K562 (cell line): Measurements from ENCODE around the gene MYO9A. TPM values are rescaled to one million over a fixed set of nuclear protein-coding genes. Genes with fewer than 3 reads are reported as not detected.

Source experiments
- ATAC-seq: fragments of 200-7000 bp; cut with Tn5 transposase; 3 replicates; pipeline ENCODE4 v1.9.1; 2020; ENCODE audit warnings: moderate library complexity
- BruUV-seq: library from RNA; stranded (reverse); fragments of 400-500 nt; replicated peaks from 2 replicates; lab custom pipeline; 2021; lab: Mats Ljungman, UMichigan
- CTCF ChIA-PET: fragments of 300-600 bp; formaldehyde crosslinking; extraction: SDS; loops from one replicate; lab custom pipeline; 2021; ENCODE audit warnings: low intra/inter-chr PET ratio; lab: Yijun Ruan, JAX
- POLR2A ChIA-PET: fragments of 300-600, 350-650 bp; sonication (Branson Sonifier 250); formaldehyde crosslinking; extraction: SDS; loops from one replicate; lab custom pipeline; 2021; ENCODE audit warnings: antibody characterized with exemption, inconsistent platforms; lab: Yijun Ruan, JAX
- DNase-seq, 4 experiments: peaks; one replicate each; pipeline versions ENCODE4 v3.0.0 to v3.0.0-alpha.2; 2011 to 2018; ENCODE audit warnings: low spot score in 3 of 4, mixed read lengths in 3 of 4; ENCODE audit errors: extremely low read depth in 1 of 4
- FAIRE-seq: peaks from 2 replicates; lab custom pipeline; 2011; peaks lifted over from hg19 to GRCh38; lab: Jason Lieb, UNC
- H2AFZ ChIP-seq: 2 replicates; pipeline ENCODE4 v1.6.0; 2011; ENCODE audit warnings: low read depth, low read length, control low read depth, inconsistent platforms
- H3K27ac ChIP-seq: fragments of 200-600 bp; 3 replicates; pipeline ENCODE4 v1.8.0; 2011; ENCODE audit warnings: low read depth, mild to moderate bottlenecking, control low read depth, inconsistent platforms, low read length, moderate library complexity, mixed read lengths; ENCODE audit errors: extremely low read depth
- H3K27me3 ChIP-seq, 2 experiments: fragments of 300-600 bp in 1 of 2; 2 replicates in 1 of 2; 3 replicates in 1 of 2; pipeline versions ENCODE4 v1.6.0 to v1.8.0; 2011; ENCODE audit warnings: inconsistent platforms in 2 of 2, low read length in 2 of 2, mild to moderate bottlenecking in 1 of 2, mixed read lengths in 1 of 2, moderate library complexity in 1 of 2; ENCODE audit not compliant: control insufficient read depth in 2 of 2, insufficient read depth in 2 of 2
- H3K36me3 ChIP-seq: fragments of 300-600 bp; 3 replicates; pipeline ENCODE4 v1.8.0; 2011; ENCODE audit warnings: mild to moderate bottlenecking, low read length, inconsistent platforms; ENCODE audit not compliant: control insufficient read depth, insufficient read depth
- H3K4me1 ChIP-seq, 2 experiments: fragments of 200-600 bp in 1 of 2; replicated peaks in 1 of 2; 2 replicates in 1 of 2; 3 replicates in 1 of 2; pipeline versions ENCODE4 v1.5.1 to v1.8.0; 2011; ENCODE audit warnings: inconsistent platforms in 2 of 2, low read length in 2 of 2, mild to moderate bottlenecking in 1 of 2, mixed read lengths in 1 of 2, moderate library complexity in 1 of 2; ENCODE audit not compliant: control insufficient read depth in 2 of 2, insufficient read depth in 2 of 2
- H3K4me2 ChIP-seq: 2 replicates; pipeline ENCODE4 v1.6.1; 2011; ENCODE audit warnings: low read length, control low read depth, inconsistent platforms, mixed read lengths; ENCODE audit not compliant: insufficient read depth
- H3K4me3 ChIP-seq: fragments of 200-600 bp; sonication (generic), shearing (Covaris generic); 2 replicates; pipeline ENCODE4 v1.5.1; 2016; ENCODE audit warnings: control low read depth, inconsistent platforms
- H3K79me2 ChIP-seq: fragments of 200-600 bp; 3 replicates; pipeline ENCODE4 v1.8.0; 2011; ENCODE audit warnings: low read length, inconsistent platforms; ENCODE audit not compliant: control insufficient read depth, insufficient read depth
- H3K9ac ChIP-seq, 2 experiments: 2 replicates each; pipeline versions ENCODE4 v1.6.0 to v1.6.1; 2011; ENCODE audit warnings: low read depth in 2 of 2, low read length in 2 of 2, control low read depth in 1 of 2, inconsistent platforms in 1 of 2, mild to moderate bottlenecking in 1 of 2, mixed read lengths in 1 of 2; ENCODE audit not compliant: insufficient read depth in 1 of 2
- H3K9me1 ChIP-seq: one replicate; pipeline ENCODE4 v1.6.0; 2011; ENCODE audit warnings: inconsistent platforms, mild to moderate bottlenecking, low read length, moderate library complexity; ENCODE audit not compliant: control insufficient read depth, insufficient read depth
- H3K9me3 ChIP-seq: replicated peaks from 2 replicates; pipeline ENCODE4 v1.5.1; 2011; ENCODE audit warnings: low read depth, low read length, inconsistent platforms; ENCODE audit not compliant: control insufficient read depth, insufficient read depth
- H4K20me1 ChIP-seq: replicated peaks from 2 replicates; pipeline ENCODE4 v1.6.1; 2011; ENCODE audit warnings: low read length, inconsistent platforms, mixed read lengths; ENCODE audit not compliant: control insufficient read depth, insufficient read depth
- ATF7 ChIP-seq: fragments of 450-650 bp; IDR thresholded peaks from 2 replicates; pipeline ENCODE4 v1.7.1; 2014; ENCODE audit warnings: mild to moderate bottlenecking, moderate library complexity
- BHLHE40 ChIP-seq: IDR thresholded peaks from 2 replicates; pipeline ENCODE4 v1.6.1; 2011; ENCODE audit warnings: low read length, improper control_type of control experiment
- CBFA2T3 ChIP-seq: fragments of 450-650 bp; IDR thresholded peaks from 2 replicates; pipeline ENCODE4 v1.6.1; 2017
- EP400 ChIP-seq: fragments of 450-650 bp; IDR thresholded peaks from 2 replicates; pipeline ENCODE4 v1.6.1; 2017; ENCODE audit warnings: antibody characterized with exemption, mild to moderate bottlenecking, moderate library complexity
- FOXK1 ChIP-seq: sonication (generic); formaldehyde crosslinking; IDR thresholded peaks from 2 replicates; pipeline ENCODE4 v1.8.0; 2022; ENCODE audit warnings: missing genetic modification reagents, mild to moderate bottlenecking, borderline replicate concordance
- GTF2A2 ChIP-seq: IDR thresholded peaks from 2 replicates; pipeline ENCODE4 v1.6.1; 2016; ENCODE audit warnings: mild to moderate bottlenecking, missing genetic modification characterization, missing compliant biosample characterization
- MCM3 ChIP-seq: fragments of 450-650 bp; IDR thresholded peaks from 2 replicates; pipeline ENCODE4 v1.6.1; 2016
- SIRT6 ChIP-seq: IDR thresholded peaks from one replicate; pipeline ENCODE4 v1.6.1; 2012; ENCODE audit warnings: low read depth, mild to moderate bottlenecking, control low read depth, inconsistent platforms, low read length, moderate library complexity
- SMAD4 ChIP-seq: fragments of 250-450 bp; sonication (Bioruptor Pico); conservative IDR thresholded peaks from 2 replicates; pipeline ENCODE4 v1.8.0; 2021; ENCODE audit warnings: inconsistent platforms, mild to moderate bottlenecking, moderate library complexity
- TEAD2 ChIP-seq: fragments of 450-650 bp; IDR thresholded peaks from 2 replicates; pipeline ENCODE4 v1.6.1; 2016; ENCODE audit warnings: missing genetic modification characterization, control low read depth, missing compliant biosample characterization
- U2AF2 ChIP-seq: fragments of 200-400 bp; formaldehyde crosslinking; optimal IDR thresholded peaks from 2 replicates; pipeline ENCODE3; 2017; ENCODE audit warnings: low read depth, mild to moderate bottlenecking, low read length
- ZNF253 ChIP-seq: fragments of 250-450 bp; sonication (Bioruptor Pico); conservative IDR thresholded peaks from 2 replicates; pipeline ENCODE4 v1.6.1; 2021; ENCODE audit warnings: mild to moderate bottlenecking
- ZNF3 ChIP-seq: fragments of 250-450 bp; sonication (Bioruptor Pico); IDR thresholded peaks from 2 replicates; pipeline ENCODE4 v1.5.0; 2021; ENCODE audit warnings: mild to moderate bottlenecking, moderate library complexity
- WGBS: fragments of 100-300 bp; shearing (Covaris generic); methylation state at CpG from one replicate; pipeline ENCODE4 v1.1.6; 2016; ENCODE audit warnings: low coverage, mixed read lengths; ENCODE audit not compliant: insufficient coverage; ENCODE audit errors: missing lambda C conversion rate; 5-methylcytosine and 5-hydroxymethylcytosine counted together
- in situ Hi-C: fragments of 300-500 bp; cut with MboI; formaldehyde crosslinking; loops from 4 replicates; pipeline ENCODE4 v1.15.0; 2018; ENCODE audit warnings: inconsistent platforms, mixed read lengths
- intact Hi-C: fragments of 100-400 bp; cut with micrococcal nuclease; formaldehyde crosslinking; loops from 2 replicates; pipeline ENCODE4 v1.14.2; 2022
- polyA plus RNA-seq, 8 experiments: library from polyadenylated mRNA; depleted of rRNA in 4 of 8; stranded (reverse) in 5 of 8; unstranded in 3 of 8; fragments of >200 nt; fragmentation: Nextera tagmentation in 2 of 8; fragmentation: Illumina TruSeq in 1 of 8; extraction: Ambion mirVana in 2 of 8; extraction: Trizol in 1 of 8; gene quantifications; 2 replicates each; pipeline versions ENCODE4 v1.2.1 to v1.2.3, GENCODE V29; 2011 to 2014; ENCODE audit warnings: inconsistent platforms in 1 of 8, missing spikeins in 1 of 8
- total RNA-seq, 7 experiments: library from RNA; depleted of rRNA in 6 of 7; stranded (reverse); fragments of >200 nt in 6 of 7; fragmentation: Illumina TruSeq in 2 of 7; extraction: Trizol in 2 of 7; gene quantifications; 2 replicates each; pipeline versions ENCODE4 v1.2.1 to v1.2.3, GENCODE V29; 2011 to 2021; ENCODE audit warnings: low replicate concordance in 1 of 7
- TF ChIP-seq, protein P1 (sequence below): fragments of 450-650 bp; IDR thresholded peaks from 2 replicates; pipeline ENCODE4 v1.6.1; 2018; ENCODE audit not compliant: partially characterized antibody
- TF ChIP-seq, protein P2 (sequence below), 2 experiments: IDR thresholded peaks; 2 replicates each; pipeline ENCODE4 v1.6.1; 2011; ENCODE audit warnings: borderline replicate concordance in 1 of 2, control low read depth in 1 of 2, low read depth in 1 of 2, low read length in 1 of 2, mild to moderate bottlenecking in 1 of 2, mixed read lengths in 1 of 2, moderate library complexity in 1 of 2; ENCODE audit not compliant: insufficient read depth in 1 of 2, insufficient read length in 1 of 2, poor library complexity in 1 of 2, severe bottlenecking in 1 of 2; ENCODE audit errors: extremely low read depth in 1 of 2
- TF ChIP-seq, protein P3 (sequence below): fragments of 450-650 bp; formaldehyde crosslinking; IDR thresholded peaks from 2 replicates; pipeline ENCODE4 v1.4.0; 2020; ENCODE audit warnings: mild to moderate bottlenecking, moderate library complexity

The MYO9A gene
- total and polyA plus RNA-seq, 9 of the 15 experiments (the other 6 are each of a cell fraction or from before 2014, with no cell fraction given), result 1.9 to 15.4 (median 5.8) TPM

DNA sequence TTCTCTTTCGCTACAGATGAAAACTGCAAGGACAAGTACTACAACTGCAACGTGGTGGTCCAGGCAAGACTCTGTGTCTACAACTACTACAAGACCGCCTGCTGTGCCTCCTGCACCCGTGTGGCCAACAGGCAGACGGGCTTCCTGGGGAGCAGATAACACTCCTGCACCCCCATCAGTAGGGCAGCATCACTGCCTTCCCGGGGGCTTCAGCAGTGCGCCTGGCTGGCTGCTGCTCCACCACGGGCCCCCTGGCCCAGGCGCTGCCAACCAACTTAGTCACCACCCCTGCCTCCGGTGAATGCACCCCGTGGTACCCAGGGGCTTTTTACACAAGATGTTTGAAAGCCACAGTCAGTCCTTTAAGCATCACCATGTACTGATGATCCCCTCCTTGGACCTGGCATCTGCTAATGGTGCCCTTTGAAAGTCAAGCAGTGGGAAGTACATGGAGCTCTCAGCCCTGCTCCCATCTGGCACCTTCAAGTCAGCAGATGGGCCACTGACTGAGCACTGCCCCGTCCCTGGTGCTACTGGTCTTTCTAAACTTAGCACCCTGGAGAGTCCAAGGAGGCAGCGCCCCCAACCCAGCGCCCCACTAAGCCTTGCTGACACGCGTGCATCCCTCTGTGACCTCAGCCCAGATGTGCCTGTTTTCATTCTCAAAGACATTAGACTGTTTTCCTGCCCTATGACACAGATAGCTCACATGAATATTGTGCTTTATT, 340.6 kb downstream of the MYO9A start:
- ChIA-PET CTCF (no interaction called here), POLR2A (interaction anchor here (0.7 kb wide), 1 partner anchor 377 kb away, joined by 3 read pairs; no protein-coding TSS in a partner anchor)
- no peaks in the 10 kb centered on the region for H3K9me1 ChIP-seq
- H3K36me3 ChIP-seq, result no peaks in the 10 kb centered on the region
- no peak overlapping the region for H3K4me2 ChIP-seq
- TF ChIP-seq ZNF253 (no peak), ZNF3 (CRISPR knock-in tag) (no peak), ATF7 (no peak), TEAD2 (tag) (no peak), CBFA2T3 (no peak), FOXK1 (no peak), BHLHE40 (no peak), EP400 (no peak), GTF2A2 (tag) (no peak), MCM3 (no peak), U2AF2 (no peak), SIRT6 (no peak), SMAD4 (CRISPR knock-in tag) (no peak)
- TF ChIP-seq, protein P1, sequence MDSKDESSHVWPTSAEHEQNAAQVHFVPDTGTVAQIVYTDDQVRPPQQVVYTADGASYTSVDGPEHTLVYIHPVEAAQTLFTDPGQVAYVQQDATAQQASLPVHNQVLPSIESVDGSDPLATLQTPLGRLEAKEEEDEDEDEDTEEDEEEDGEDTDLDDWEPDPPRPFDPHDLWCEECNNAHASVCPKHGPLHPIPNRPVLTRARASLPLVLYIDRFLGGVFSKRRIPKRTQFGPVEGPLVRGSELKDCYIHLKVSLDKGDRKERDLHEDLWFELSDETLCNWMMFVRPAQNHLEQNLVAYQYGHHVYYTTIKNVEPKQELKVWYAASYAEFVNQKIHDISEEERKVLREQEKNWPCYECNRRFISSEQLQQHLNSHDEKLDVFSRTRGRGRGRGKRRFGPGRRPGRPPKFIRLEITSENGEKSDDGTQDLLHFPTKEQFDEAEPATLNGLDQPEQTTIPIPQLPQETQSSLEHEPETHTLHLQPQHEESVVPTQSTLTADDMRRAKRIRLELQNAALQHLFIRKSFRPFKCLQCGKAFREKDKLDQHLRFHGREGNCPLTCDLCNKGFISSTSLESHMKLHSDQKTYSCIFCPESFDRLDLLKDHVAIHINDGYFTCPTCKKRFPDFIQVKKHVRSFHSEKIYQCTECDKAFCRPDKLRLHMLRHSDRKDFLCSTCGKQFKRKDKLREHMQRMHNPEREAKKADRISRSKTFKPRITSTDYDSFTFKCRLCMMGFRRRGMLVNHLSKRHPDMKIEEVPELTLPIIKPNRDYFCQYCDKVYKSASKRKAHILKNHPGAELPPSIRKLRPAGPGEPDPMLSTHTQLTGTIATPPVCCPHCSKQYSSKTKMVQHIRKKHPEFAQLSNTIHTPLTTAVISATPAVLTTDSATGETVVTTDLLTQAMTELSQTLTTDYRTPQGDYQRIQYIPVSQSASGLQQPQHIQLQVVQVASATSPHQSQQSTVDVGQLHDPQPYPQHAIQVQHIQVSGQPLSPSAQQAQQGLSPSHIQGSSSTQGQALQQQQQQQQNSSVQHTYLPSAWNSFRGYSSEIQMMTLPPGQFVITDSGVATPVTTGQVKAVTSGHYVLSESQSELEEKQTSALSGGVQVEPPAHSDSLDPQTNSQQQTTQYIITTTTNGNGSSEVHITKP, result no peak
- TF ChIP-seq, protein P2, sequence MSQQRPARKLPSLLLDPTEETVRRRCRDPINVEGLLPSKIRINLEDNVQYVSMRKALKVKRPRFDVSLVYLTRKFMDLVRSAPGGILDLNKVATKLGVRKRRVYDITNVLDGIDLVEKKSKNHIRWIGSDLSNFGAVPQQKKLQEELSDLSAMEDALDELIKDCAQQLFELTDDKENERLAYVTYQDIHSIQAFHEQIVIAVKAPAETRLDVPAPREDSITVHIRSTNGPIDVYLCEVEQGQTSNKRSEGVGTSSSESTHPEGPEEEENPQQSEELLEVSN (IDR thresholded peaks at IDR 0.05; ENCODE audit: borderline replicate concordance in 1 of 2, extremely low read depth in 1 of 2, insufficient read depth in 1 of 2, insufficient read length in 1 of 2, low read depth in 1 of 2, low read length in 1 of 2, poor library complexity in 1 of 2, severe bottlenecking in 1 of 2), result no peak
- TF ChIP-seq, protein P3, sequence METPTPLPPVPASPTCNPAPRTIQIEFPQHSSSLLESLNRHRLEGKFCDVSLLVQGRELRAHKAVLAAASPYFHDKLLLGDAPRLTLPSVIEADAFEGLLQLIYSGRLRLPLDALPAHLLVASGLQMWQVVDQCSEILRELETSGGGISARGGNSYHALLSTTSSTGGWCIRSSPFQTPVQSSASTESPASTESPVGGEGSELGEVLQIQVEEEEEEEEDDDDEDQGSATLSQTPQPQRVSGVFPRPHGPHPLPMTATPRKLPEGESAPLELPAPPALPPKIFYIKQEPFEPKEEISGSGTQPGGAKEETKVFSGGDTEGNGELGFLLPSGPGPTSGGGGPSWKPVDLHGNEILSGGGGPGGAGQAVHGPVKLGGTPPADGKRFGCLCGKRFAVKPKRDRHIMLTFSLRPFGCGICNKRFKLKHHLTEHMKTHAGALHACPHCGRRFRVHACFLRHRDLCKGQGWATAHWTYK (CRISPR knock-in tag), result no peak
- H3K9me3 ChIP-seq, result no peaks in the 10 kb centered on the region
- BruUV-seq, result no TSS peak
- H4K20me1 ChIP-seq, result peaks cover 4% of the 10 kb centered on the region; the same call in 1 of the 2 replicates
- DNase-seq (no peak), ATAC-seq (no peak), FAIRE-seq (no peak)
- H2AFZ ChIP-seq, result no peak overlapping the region
- intact Hi-C loops (no loop called here), in situ Hi-C loops (no loop called here)
- H3K79me2 ChIP-seq, result no peaks in the 10 kb centered on the region
- WGBS, result 0% methylated on average over 16 of the region's 16 CpGs
- H3K27ac ChIP-seq, result no peak overlapping the region
- peaks cover 21 to 26% of the 10 kb centered on the region in 2 experiments for H3K27me3 ChIP-seq
- H3K9ac ChIP-seq, result no peak overlapping the region
- no peak overlapping the region for H3K4me3 ChIP-seq
- H3K4me1 ChIP-seq, result no peaks in the 10 kb centered on the region
